Activated T-cell treated with anti-CD3 and anti-CD28 coated beads for 1 hour (primary cell): ENCODE results near the gene PDE6H.

Experiments used
- DNase-seq: peaks from one replicate; pipeline ENCODE4 v3.0.0-alpha.2; 2020; ENCODE audit warnings: low read depth

Gene PDE6H

DNA sequence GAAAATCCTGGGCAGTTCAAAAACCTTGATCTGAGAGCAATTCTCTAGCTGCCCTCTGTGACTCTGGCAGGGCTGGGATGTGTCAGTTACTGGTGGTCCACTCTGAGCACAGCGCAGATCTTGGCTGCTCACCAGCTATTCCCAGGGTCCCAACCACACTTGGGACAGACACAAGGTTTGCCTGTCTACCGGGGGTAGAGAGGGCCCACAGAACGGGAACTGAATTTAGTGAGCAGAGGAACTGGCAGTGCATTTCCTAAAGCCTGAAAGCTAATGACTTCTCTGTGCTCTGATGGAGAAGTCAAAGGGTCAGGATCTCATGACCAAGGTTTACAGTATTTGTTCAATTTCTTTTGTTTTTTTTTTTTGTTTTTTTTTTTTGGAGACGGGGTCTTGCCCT lies 2.6 kb downstream of the PDE6H start:
- DNase-seq, result no peak

DNA sequence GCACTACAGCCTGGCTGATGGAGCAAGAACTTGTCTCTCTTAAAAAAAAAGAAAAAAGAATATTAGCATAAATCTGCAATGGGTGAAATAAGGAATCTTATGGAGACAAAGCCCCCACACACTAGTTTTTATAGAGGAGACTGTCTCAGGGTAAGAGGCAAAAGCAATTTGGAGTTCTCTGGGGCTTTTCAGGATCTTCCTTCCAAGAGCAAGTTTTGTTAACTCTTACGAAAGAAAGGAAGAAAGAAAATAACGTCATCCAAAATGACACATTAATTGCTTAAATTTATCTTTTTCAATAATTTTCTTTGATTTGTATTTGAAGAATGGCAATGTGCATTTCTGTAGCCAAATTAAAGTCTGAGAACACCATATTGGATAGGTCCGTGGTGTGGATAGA lies 3.8 kb downstream of the PDE6H start:
- DNase-seq, result no peak

DNA sequence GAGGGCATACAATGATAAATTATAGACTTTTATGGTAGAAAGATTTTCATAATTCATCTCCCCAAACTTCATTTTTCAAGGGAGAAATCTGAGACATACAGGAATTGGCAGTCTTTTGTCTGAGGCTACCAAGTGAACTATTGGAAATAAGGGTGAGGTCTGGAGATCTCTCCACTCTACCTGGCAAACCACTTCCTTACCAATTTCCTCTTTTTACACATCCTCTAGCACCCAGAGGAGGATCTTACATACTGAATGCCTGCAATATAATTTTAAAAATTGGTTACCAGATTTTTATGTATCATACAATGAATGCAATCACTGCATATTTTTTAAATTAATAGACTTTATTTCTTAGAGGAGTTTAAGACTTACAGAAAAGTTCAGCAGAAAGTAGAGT lies 6.6 kb downstream of the PDE6H start:
- DNase-seq, result no peak

DNA sequence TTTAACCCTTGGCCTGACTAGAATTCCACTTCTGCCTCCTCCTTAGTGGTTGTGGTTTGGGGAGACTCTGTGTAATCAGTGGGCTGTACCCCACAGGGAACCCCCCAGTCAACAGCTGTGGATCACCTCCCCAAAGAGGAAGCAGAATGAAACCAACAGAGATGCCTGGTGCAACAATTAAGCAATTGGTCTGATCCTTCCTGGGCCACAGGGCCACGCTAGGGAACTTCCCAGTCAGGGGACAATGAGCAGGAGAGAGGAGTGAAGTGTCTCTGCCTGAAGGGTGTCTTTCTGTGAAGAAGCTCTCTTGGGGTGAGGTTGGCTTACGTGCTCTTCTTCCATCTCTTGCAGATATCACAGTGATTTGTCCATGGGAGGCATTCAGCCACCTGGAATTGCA lies 8.2 kb downstream of the PDE6H start:
- DNase-seq, result no peak

DNA sequence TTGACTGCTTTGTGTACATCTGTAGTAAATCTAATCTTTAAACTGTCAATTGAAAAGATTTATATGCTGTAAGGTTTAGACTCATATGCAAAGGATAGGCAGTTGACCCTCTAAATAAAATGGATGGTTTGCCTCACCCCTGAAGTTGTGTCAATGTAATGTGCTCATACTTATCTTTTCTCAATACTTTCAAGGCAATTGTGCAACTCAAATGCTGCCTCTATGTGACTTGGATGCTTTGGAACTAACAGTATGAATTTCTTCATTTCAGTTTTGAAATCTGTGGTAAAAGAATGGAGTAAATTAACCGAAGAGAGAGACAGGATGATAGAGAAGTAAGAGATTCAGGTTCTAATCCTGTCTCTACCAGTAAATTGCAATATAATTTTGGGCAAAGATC lies 9.7 kb downstream of the PDE6H start:
- DNase-seq, result no peak

DNA sequence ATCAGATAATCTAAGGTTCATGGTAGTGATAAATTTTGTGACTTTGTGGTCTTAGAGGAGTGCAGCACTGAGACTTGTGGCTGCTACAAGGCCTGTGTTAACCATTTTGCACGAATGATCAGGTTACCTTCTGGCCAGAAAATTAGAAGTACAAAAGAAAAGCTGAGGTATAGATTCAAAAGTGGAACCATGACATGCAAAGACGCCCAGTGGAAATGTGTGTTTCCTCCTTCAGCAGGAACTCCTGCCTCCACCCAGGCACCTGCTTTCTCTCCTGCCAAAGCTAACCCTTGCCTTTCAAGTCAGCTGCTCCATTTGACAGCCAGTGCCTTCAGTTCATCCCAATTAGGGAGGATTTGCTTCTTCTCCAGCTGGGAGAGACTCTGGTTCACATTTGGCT lies 10.1 kb downstream of the PDE6H start:
- no peak for DNase-seq

DNA sequence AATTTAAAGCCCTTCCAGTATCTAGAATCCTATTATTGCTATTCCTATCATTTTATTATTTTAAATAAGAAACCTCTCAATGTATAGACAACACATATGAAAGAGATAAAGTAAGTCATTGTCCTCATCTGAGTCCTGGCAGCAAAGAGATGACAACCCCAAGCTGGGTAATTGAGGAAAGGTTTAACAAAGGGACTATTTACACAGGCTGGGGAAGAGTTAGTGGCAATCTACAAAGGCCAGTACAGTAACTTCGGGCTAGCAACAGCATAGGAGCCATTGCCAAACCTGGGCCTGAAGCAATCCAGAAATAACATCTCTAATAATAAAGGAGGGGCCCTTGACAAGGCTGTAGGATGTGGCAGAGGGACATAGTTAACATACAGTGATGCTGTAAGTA lies 11.2 kb downstream of the PDE6H start:
- DNase-seq, result no peak

DNA sequence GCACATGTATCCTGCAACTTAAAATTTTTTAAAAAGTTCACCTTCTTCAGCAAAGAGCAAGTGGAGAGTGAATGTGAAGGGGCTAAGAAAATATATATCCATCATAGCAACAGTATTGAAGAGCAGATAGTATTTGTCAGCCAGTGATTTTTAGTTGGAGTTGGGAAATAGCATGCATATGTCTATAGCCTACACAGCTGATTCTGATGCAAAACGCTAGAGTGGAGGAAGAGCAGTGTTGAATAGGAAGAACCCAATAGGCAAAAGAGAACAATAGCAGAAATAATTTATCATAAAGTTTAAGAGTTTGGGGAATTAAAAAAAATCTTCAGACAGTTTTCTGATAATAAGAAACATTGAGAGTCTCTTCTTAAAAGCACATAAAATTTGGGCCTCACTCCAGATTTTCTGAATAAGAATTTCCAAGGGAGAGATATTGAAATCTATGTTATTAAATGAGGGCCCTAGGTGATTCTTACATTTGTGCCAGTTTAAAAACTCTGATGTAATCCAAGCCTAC lies 12.0 kb downstream of the PDE6H start:
- no peak for DNase-seq

DNA sequence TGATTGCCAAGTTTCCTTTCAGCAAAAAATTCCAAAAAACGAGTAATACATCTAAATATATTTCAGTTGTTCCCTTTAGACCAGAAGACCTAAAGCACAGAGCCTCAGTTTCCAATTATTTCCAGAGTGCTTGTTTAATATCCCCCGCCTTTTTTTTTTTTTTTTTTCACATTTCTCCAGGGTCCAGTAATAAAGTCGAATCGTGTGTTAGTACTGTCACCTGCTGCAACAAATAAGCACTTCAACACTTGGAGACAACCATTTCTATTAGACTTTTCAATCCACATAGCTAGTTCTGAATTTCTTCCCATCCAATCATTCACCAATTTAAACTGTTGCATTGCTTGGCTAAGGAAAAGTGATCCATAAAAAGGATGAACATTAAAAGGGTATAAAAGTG lies 13.6 kb downstream of the PDE6H start:
- DNase-seq, result no peak

DNA sequence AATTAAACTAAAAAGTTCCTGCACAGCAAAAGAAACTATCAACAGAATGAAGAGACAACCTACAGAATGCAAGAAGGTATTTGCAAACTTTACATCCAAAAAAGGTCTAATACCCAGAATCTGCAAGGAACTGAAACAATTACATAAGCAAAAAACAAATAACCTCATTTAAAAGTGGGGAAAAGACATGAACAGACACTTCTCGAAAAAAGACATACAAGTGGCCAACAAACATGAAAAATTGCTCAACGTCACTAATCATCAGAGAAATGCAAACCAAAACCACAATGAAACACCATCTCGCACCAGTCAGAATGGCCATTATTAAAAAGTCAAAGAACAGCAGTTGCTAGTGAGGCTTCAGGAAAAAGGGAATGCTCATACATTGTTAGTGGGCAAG lies 15.2 kb downstream of the PDE6H start:
- no peak for DNase-seq

DNA sequence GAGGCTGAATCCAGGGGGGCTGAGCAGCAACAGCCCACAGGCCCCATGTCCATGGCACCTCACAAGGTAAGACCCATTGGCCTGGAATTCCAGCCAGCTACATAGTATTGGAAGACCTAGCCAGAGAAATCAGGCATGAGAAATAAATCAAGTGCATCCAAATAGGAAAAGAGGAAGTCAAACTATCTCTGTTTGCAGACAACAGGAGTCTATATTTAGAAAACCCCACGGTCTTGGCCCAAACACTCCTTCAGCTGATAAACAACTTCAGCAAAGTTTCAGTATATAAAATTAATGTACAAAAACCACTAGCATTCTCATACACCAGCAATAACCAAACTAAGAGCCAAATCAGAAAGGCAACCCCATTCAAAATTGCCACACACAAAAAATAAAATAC lies 16.9 kb downstream of the PDE6H start:
- DNase-seq, result no peak

DNA sequence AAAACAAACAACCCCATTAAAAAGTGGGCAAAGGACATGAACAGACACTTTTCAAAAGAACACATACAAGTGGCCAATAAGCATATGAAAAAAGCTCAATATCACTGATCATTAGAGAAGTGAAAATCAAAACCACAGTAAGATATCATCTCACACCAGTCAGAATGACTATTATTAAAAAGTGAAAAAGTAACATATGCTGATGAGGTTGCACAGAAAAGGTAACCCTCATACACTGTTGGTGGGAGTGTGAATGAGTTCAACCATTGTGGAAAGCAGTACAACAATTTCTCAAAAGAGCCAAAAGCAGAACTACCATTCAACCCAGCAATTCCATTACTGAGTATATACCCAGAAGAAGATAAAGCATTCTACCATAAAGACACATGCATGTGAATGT lies 18.2 kb downstream of the PDE6H start:
- DNase-seq, result no peak

DNA sequence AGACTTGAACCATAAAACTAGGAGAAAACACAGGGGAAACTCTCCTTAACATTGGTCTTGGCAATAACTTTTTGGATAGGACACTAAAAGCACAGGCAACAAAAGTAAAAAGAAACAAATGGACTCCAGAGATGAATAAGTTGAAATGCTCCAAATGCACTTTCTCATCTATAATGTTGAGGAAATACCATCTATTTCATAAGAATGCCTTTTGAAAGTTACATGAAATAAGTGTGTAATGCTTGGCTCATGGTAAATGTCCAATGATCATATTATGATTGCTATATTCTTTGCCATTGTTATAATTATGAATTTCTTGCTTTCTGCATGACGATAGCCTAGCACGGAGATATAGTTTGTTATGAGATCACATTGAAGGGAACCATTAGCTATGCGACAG lies 19.8 kb downstream of the PDE6H start:
- DNase-seq, result no peak

DNA sequence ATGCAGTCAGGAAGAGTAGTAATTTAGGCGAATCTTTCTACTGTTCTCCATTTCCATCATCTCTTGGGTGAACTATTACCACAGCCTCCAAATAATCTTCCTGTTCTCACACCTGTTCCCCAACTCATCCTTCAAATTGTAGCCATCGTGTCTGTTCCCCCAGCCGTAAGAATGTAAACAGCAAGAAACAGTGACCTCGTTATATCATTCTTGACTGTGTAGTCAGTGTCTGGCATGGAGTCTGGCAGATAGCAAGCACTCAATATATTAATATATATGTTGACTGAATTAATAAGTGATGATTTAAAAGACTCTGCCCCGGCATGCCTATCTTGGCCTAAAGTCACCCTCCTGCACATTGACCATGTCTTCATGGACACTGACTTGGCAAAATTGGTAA lies 20.3 kb downstream of the PDE6H start:
- no peak for DNase-seq

DNA sequence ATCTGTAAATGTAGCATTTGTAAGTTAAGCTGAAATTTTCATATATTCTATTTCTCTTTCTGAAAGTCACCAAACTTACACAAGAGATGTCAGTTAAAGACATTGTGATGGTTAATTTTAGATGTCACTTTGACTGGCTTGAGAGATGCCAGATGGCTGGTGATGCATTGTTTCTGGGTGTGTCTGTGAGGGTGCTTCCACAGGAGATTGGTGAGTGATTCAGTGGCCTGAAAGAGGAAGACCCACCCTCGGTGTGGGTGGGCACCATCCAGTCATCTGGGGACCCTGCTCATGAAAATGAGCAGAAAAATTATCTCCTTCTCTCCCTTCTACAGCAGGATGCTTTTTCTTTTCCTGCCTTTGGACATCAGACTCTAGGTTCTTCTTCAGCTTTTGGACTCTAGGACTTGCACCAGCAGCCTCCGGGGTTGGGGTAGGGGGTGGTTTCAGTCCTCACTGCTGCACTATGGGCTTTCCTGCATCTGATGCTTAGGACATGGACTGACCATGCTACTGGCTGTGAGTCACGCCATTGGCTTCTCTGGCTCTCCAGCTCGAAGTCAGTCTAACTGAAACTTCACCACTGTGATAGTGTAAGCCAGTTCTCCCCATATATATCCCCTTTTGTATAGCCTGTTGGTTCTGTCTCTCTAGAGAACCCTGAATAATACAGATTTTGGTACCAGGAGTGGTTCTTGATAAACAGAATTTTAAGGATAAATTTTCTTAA lies 20.9 kb downstream of the PDE6H start:
- DNase-seq, result no peak

DNA sequence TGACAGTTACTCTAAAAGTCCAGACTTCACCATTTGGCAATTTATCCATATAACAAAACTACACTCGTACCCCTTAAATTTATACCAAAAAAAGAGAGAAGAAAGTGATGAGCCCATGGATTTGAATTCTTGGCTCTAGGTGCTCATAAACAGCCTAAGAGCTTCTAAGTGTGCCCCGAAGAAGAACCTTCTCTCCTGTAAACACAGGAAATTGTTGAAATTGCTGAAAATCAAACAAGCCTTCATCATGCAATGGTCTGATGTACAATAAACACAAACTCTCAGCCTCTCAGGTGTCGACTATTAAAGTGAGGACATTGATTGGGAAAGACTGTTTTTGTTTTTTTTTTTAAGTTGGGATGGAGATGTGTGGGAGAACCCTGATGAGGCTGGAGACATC lies 21.8 kb downstream of the PDE6H start:
- no peak for DNase-seq

DNA sequence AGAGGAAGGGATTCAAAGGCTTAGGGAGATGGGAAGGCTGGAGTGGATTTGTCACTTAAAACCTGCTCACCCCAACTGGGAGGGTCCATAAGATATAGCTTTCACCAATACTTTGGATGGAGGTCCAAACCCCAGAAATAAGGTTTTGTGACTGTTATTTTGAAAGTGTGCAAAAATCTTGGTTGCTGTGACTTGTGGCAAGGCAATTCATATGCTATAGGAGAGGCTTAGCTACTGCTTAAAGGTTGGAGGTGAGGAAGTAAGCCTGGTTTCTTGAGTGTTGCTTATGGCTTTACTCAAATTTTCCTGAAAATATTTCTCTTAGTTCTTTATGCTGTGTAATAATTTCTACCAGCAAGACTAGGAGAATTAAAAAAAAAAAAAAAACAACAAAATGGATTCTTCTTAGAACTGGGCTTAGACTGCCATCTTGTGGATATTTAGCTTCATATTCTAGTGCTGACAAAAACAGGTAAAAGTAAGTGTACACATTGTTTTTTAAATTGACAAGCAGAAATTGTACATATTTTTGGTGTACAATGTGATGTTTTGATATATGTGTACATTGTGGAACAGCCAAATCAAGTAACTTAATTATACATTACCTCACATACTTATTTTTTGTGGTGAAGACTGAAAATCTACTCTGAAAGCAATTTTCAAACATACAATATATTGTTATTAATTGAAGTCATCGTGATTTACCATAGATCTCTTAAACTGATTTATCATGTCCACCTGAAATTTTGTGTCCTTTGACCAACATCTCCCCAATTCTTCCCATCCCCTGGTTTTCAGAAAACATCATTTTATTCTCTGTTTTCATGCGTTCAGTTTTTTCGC lies 23.0 kb downstream of the PDE6H start:
- no peak for DNase-seq

DNA sequence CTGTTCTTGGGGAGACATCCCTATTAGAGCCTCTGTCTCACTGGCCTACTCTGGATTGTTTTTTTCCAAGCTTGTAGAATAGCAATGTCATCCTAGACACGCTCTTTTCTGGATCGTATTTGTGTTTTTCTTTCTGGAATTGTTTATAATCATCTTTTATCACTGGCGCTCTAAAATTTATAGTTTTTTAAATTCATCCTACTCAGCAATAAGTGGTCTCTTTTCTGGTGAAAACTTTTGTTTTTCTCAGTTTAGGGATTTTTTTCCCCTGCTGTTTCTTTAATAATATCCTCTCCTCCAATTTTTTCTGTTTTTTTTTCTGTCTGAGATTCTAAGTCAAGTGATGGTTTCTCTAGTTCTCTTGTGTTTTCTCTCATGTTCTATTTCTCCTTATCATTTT lies 25.2 kb downstream of the PDE6H start:
- DNase-seq, result no peak

DNA sequence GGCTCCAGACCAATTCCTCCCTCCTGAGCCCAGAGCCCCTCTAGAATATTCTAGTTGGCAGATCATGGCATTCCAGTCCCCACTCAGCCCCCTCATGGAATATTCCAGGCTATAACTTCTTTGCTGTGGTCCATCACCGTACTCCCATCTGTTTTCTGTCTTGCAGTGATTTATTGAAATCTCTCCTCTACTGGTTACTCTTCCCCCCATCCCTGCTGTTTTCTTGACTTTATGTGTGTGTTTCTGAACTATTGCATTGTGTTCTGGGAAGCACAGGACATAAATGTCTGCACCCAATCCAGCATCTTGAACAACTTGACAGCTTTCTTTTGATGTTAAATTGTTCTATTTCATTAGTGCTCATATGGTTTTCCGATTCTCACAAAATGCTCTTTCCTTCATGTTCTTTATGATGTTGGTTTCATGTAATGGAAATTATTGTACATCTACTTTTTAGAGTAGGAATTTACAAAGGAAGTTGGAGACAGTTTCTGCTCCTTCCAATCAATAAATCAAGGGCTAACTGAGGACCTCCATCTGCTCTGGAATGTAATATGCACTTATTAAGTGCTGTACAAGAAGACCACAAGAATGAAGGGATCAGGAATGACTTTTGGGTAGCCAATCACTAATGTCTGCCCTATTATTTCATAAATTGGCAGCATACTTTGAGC lies 26.3 kb downstream of the PDE6H start:
- DNase-seq, result no peak

DNA sequence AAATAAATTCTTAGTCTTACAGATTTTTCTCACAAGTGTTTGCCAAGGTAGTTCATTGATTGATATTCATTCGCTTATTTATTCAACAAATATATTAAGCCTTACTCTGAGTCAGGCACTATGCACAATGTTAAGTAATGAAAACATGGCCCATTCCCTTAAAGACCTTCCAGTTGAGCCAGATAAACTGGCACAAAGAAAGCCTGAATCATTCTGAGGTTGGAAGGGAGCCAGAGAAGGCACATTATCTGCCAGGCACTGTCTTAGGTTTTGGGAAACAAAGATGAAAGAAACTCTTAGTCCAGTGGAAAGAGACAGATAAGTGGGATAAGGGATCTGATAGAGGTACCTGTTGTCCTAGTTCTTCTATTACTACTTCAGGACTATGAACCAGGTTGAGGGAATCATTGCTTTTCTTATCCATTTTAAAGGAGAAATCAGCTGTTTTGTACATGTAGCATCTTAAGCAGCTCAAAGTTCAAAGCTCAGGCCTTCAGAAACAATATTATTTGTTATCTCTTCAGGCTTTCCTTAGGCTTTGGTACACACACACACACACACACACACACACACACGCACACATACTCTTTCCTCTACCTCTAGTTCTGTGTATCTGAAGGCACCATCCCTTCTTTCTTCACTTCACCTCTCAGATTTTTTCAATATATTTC lies 27.0 kb downstream of the PDE6H start:
- DNase-seq, result no peak

DNA sequence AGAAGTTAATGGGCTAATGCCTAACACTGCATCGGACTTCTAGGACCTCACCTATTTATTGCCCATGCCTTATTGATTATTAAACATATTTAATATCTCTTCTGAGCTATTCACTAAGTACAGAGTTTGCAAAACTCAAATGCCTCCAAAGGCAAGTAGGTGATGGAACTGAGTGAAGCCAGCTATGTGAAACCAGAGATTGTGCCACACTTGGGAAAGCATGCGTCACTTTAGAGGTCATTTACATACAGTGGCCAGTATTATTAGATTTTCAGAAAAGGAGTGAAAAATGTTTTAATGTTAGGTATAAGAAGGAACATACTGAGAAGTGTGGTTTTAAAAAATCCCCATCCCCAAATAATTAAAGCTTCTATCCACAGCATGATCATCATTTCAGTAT lies 27.7 kb downstream of the PDE6H start:
- no peak for DNase-seq

DNA sequence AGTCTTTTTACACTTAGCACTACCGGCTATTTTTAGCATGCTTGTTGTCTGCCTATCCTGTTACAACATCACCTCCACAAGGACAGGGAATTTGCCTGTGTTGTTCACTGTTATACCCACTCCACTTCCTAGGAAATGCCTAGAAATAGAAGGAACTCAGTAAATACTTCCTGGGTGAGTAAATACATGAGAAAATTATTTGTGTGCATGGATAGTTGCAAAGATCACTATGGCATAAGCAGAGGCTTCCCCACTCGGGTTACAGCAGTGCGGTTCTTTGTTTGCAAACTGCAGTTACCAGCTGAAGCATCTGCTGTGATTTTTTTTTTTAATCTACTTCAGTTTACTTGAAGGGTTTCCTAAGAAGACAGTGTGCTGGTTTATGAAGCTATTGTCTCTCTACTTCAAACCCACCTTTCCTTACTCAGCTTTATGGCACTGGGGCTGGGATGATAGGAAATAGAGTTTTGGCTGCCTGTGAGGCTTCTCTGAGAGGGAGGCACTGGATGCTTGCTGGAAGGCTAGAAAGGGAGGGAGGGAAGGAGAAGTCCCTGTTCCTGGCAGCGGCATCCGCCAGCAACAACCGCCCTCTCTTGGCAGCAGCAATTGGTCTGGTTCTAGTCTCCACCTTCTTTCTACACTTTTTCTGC lies 29.0 kb downstream of the PDE6H start:
- no peak for DNase-seq
